ENCODE data around the gene EPHA6.
"Not testable (repeated sequence)": the region's sequence is repeated elsewhere in the genome, so short reads cannot be mapped to it uniquely, and the experiment has no call there.

Gene EPHA6

DNA sequence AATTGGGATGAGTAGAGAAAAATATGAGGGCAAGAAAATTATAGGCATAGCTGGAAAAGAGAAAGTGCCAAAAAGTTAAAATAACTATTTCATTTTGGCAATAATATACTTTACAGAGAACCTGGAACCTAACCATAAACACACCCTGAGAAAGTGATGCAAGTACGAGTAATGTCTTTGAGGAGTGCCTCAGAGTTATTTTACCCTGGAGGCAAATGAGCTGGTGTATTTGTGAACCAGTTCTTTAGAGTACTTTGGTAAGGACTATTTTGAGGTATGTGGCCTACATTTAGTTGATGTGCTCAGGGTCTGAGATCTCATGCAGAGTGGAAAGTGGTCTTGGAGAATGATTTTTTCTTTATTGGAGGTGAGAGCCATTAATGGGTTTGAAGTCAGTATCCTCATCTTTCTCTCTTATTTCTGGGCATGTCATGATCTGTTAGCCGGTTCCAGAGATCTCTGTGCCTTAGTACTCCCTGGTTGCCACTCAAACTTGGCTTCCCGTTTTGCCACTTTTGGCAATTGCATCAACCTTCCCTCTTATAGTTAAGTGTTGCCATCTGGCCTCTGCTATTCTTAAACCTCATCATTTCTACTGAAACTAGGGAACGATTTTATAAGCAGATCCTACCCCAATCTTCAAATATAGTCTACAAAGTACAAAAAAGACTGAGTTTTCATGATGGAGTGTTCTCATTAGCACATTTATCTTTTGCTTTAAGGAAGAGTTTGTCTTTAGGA lies 145.7 kb downstream of the EPHA6 start:
- TF ChIP-seq, protein P1, sequence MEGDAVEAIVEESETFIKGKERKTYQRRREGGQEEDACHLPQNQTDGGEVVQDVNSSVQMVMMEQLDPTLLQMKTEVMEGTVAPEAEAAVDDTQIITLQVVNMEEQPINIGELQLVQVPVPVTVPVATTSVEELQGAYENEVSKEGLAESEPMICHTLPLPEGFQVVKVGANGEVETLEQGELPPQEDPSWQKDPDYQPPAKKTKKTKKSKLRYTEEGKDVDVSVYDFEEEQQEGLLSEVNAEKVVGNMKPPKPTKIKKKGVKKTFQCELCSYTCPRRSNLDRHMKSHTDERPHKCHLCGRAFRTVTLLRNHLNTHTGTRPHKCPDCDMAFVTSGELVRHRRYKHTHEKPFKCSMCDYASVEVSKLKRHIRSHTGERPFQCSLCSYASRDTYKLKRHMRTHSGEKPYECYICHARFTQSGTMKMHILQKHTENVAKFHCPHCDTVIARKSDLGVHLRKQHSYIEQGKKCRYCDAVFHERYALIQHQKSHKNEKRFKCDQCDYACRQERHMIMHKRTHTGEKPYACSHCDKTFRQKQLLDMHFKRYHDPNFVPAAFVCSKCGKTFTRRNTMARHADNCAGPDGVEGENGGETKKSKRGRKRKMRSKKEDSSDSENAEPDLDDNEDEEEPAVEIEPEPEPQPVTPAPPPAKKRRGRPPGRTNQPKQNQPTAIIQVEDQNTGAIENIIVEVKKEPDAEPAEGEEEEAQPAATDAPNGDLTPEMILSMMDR (IDR thresholded peaks at IDR 0.05): no peak
- no peak for DNase-seq (ENCODE audit: low spot score)
- Histone ChIP-seq H3K27ac (no peak overlapping the region), H3K4me3 (no peak overlapping the region)

DNA sequence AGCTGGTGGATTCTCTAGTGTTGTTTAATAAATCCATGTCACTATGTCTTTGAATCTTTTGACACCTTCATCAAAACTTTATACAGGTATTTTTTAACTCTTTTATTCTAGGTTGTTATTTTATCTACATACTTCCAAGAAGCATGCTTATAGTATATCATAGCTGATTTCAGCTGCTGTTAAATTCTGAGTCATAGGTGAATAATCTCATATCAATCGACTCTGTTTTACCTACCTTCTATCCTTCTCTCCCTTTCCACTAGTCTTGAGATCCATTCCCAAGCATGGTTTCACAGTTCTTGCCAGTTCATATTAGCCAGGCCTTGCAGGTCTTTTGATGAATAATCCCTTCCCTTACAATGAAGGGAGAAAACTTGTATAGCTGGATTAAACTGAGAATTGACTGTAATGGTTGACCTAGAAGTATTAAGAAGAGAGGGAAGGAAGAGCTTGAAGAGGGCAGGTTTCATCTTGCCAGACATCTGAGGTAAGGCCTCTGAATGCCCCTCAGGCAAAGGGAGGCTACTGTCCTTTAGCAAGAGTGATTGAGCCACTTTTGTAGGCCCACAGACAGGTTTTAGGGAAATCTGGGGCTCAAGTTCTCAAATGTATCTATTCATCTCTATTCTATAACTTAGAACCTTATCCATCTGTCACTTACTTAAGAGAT lies 146.4 kb downstream of the EPHA6 start:
- TF ChIP-seq, protein P1 (IDR thresholded peaks at IDR 0.05): no peak
- no peak overlapping the region for H3K4me3 ChIP-seq
- DNase-seq (ENCODE audit: low spot score): no peak
- H3K27ac ChIP-seq: no peak overlapping the region

DNA sequence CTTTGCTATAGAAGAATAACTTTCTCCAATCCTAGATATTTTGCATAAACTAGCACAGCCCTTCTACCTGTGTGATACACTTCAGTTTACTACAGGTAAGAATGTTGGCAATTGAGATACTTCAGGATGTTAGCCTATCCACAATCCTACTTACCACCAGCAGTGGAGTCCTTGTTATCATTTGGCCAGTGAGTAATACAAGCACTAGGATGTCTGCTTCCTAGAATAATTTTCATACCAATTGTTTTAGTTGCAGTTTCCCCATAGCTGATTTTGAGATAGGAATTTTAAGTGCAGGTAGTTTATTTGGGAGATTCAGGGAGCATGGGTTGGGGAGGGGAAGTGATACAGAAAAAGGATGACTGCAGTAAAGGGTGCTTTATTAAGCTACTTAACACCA lies 147.2 kb downstream of the EPHA6 start:
- Histone ChIP-seq H3K4me3 (no peak overlapping the region), H3K27ac (no peak overlapping the region)
- no peak for DNase-seq (ENCODE audit: low spot score)
- TF ChIP-seq, protein P1 (IDR thresholded peaks at IDR 0.05): no peak

DNA sequence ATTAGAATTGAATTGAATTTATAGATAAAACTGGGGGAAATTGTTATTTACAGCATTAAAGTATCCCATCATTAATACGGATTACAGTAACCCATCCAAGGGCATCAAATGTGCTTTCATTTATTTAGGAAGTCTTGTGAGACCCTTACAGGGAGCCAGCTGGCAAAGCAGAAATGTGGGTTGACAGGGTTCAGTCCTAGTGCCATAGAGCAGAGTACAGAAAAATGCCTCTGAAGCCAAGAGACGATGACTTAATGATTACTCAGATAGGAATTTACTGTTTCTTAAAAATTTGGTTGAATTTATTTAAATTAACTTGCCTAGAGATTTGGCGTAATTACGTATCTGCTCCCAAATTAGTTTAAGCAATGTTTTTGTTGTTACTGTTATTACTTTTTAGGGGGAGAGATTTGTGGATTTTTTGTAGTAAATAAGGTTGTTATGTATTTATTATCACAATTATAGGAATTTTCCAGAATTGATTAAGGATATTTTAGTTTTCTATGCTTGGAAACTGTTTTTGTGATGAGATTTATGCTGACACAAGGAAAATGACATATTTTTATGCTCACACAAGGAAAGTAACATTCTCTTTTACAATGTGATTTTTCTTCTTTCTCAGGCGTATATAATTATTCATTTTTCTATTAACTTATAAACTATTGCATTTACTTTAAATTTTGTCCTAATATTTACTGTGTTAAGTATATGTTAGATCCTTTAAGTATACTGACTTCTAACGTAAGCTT lies 152.0 kb downstream of the EPHA6 start:
- no peak for DNase-seq (ENCODE audit: low spot score)
- TF ChIP-seq, protein P1 (IDR thresholded peaks at IDR 0.05): no peak
- H3K4me3 ChIP-seq: no peak overlapping the region
- no peak overlapping the region for H3K27ac ChIP-seq

DNA sequence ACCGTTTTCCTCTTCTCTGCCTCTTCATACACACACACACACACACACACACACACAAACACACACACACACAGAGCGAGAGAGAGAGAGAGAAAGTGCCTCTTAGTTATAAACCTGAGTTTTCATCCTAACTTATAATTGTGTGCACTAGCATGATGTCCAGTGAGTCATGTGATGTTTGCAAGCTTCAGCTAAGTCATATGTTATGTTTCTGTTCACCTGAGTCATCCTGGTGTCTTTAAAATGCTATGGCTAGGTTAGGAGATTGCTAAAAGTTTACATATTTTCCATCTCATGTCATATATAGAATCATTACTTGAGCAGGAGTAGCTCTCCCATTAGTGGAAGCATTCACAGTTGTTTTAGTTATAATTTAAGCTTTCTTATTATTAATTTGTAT lies 155.8 kb downstream of the EPHA6 start:
- DNase-seq (ENCODE audit: low spot score): no peak
- TF ChIP-seq, protein P1 (IDR thresholded peaks at IDR 0.05): no peak
- no peak overlapping the region for H3K4me3 ChIP-seq
- H3K27ac ChIP-seq: no peak overlapping the region

DNA sequence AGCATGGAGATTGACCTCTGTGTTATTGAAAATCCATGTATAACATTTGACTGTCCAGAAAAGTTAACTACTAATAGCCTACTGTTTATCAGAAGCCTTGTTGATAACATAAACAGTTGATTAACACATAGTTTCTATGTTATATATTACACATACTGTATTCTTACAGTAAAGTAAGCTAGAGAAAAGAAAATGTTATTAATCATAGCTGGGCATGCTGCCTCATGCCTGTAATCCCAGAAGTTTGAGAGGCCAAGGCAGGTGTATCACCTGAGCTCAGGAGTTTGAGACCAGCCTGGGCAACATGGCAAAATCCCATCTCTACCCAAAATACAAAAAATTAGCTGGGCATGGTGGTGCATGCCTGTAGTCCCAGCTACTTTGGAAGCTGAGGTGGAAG lies 163.3 kb downstream of the EPHA6 start:
- no peak for DNase-seq (ENCODE audit: low spot score)
- TF ChIP-seq, protein P1 (IDR thresholded peaks at IDR 0.05): no peak
- H3K27ac ChIP-seq: no peak overlapping the region
- H3K4me3 ChIP-seq: no peak overlapping the region

DNA sequence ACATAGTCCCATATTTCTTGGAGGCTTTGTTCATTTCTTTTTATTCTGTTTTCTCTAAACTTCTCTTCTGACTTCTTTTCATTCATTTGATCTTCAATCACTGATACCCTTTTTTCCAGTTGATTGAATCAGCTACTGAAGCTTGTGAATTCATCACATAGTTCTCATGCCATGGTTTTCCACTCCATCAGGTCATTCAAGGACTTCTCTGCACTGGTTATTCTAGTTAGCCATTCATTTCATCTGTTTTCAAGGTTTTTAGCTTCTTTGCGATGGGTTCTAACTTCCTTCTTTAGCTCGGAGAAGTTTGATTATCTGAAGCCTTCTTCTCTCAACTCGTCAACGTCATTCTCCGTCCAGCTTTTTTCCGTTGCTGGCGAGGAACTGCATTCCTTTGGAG lies 169.3 kb downstream of the EPHA6 start:
- H3K27ac ChIP-seq; DNase-seq (ENCODE audit: low spot score); H3K4me3 ChIP-seq: not testable (repeated sequence)

All from coronary artery (tissue), 2 donors.